ENCODE data around the gene EPB41L4B. TPM values are rescaled to one million over a fixed set of nuclear protein-coding genes. Genes with fewer than 3 reads are reported as not detected.

The EPB41L4B gene
- polyA plus RNA-seq, 1 donor from 2014 or later = 4.1 TPM

- no peaks in the 10 kb centered on the region for H3K27me3 ChIP-seq (ENCODE audit: insufficient read depth, low read depth, low read length)
- no peak overlapping the region for H3K4me2 ChIP-seq (ENCODE audit: low read length)
- no peak overlapping the region for H3K27ac ChIP-seq (ENCODE audit: low read length)
- TF ChIP-seq EP300 (conservative IDR thresholded peaks at IDR 0.05; ENCODE audit: poor library complexity, severe bottlenecking) = no peak
- TF ChIP-seq MXI1 (conservative IDR thresholded peaks at IDR 0.05; ENCODE audit: poor library complexity, severe bottlenecking) = no peak
- TF ChIP-seq RAD21 (conservative IDR thresholded peaks at IDR 0.05) = no peak
- no peak for TF ChIP-seq REST (IDR thresholded peaks at IDR 0.05; ENCODE audit: borderline replicate concordance)
- no peak for TF ChIP-seq EZH2 (IDR thresholded peaks at IDR 0.05; ENCODE audit: borderline replicate concordance, insufficient read depth, low read length, poor library complexity, severe bottlenecking)
- H3K9me2 ChIP-seq (ENCODE audit: insufficient read depth, low read length) = no peaks in the 10 kb centered on the region
- H3K4me3 ChIP-seq (ENCODE audit: low read length) = no peak overlapping the region
- no peaks in the 10 kb centered on the region for H3K79me2 ChIP-seq (replicated peaks; ENCODE audit: insufficient read depth, low read length)
- H2AFZ ChIP-seq (ENCODE audit: low read depth, low read length) = no peak overlapping the region
- no peak overlapping the region for H3K9ac ChIP-seq (ENCODE audit: low read length)
- no peaks in the 10 kb centered on the region for H4K20me1 ChIP-seq (ENCODE audit: insufficient read depth)
- no peaks in the 10 kb centered on the region for H3F3A ChIP-seq (ENCODE audit: insufficient read depth, low read length, poor library complexity, severe bottlenecking)
- H3K9me3 ChIP-seq (ENCODE audit: low read length) = no peaks in the 10 kb centered on the region
- no peaks in the 10 kb centered on the region for H3K36me3 ChIP-seq (ENCODE audit: insufficient read depth, low read length)
Observed at GRCh38 chr9:109190151-109190550, 130.7 kb downstream of the EPB41L4B start.

- no peak for TF ChIP-seq TAF1 (IDR thresholded peaks at IDR 0.05; ENCODE audit: low read depth)
- TF ChIP-seq, protein P1, sequence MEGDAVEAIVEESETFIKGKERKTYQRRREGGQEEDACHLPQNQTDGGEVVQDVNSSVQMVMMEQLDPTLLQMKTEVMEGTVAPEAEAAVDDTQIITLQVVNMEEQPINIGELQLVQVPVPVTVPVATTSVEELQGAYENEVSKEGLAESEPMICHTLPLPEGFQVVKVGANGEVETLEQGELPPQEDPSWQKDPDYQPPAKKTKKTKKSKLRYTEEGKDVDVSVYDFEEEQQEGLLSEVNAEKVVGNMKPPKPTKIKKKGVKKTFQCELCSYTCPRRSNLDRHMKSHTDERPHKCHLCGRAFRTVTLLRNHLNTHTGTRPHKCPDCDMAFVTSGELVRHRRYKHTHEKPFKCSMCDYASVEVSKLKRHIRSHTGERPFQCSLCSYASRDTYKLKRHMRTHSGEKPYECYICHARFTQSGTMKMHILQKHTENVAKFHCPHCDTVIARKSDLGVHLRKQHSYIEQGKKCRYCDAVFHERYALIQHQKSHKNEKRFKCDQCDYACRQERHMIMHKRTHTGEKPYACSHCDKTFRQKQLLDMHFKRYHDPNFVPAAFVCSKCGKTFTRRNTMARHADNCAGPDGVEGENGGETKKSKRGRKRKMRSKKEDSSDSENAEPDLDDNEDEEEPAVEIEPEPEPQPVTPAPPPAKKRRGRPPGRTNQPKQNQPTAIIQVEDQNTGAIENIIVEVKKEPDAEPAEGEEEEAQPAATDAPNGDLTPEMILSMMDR (IDR thresholded peaks at IDR 0.05; ENCODE audit: poor library complexity, severe bottlenecking) = no peak
- no peaks in the 10 kb centered on the region for H3K9me3 ChIP-seq (ENCODE audit: low read length)
- no peaks in the 10 kb centered on the region for H3F3A ChIP-seq (ENCODE audit: insufficient read depth, low read length, poor library complexity, severe bottlenecking)
- no peaks in the 10 kb centered on the region for H4K20me1 ChIP-seq (ENCODE audit: insufficient read depth)
- no peak overlapping the region for H2AFZ ChIP-seq (ENCODE audit: low read depth, low read length)
- no peaks in the 10 kb centered on the region for H3K79me2 ChIP-seq (replicated peaks; ENCODE audit: insufficient read depth, low read length)
- H3K9me2 ChIP-seq (ENCODE audit: insufficient read depth, low read length) = no peaks in the 10 kb centered on the region
- no peak overlapping the region for H3K4me3 ChIP-seq (ENCODE audit: low read length)
- no peak overlapping the region for H3K27ac ChIP-seq (ENCODE audit: low read length)
- no peak overlapping the region for H3K4me2 ChIP-seq (ENCODE audit: low read length)
- H3K27me3 ChIP-seq (ENCODE audit: insufficient read depth, low read depth, low read length) = no peaks in the 10 kb centered on the region
- no peak overlapping the region for H3K9ac ChIP-seq (ENCODE audit: low read length)
- no peaks in the 10 kb centered on the region for H3K36me3 ChIP-seq (ENCODE audit: insufficient read depth, low read length)
Observed at GRCh38 chr9:109186857-109187520, 133.9 kb downstream of the EPB41L4B start.

Measured in neural cell (in vitro differentiated cells).